NCI-H1436 treated with DMSO at 0.1 percent for 48 hours (cell line): ENCODE results near the gene TCAP.

Experiments
- DNase-seq: peaks from one replicate; lab custom pipeline; 2025; lab: John Stamatoyannopoulos, UW

The TCAP gene

DNA sequence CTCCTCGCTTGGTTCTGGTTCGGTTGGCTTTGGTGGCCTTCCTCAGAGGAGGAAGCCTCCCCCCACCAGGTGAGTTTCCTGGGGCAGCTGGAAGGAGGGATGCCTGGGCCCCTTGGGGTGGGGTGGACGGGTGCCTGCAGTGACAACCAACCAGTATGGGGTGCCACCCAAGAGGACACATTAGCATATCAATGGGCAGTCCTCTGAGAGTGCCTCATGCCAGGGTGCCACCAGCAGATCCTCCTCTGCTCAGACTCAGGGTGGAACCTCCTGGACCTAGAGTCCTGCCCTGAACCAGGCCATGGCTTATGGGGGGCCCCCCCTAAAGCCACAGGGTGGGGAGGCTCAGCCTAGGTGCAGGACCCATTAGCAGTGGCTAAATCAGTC, 35.7 kb upstream of the TCAP start:
- DNase-seq, result no peak

DNA sequence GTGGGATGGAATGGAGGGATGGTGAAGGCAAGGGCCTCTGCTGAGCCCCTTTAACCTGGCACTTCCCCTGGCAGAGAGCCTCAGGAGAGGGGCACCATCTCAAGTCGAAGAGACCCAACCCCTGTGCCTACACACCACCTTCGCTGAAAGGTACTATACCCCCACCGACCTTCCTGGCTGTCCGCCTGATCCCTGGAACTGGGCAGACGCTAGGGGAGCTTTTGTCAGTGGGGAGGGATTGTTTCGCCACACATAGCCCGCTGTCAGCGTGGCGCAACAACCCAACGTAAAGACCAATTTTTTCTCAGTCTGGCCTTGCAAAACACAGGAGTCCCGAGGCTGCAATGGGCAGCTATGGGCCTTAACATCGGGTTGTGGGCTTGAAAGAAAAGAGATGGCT, 35.3 kb upstream of the TCAP start:
- no peak for DNase-seq

DNA sequence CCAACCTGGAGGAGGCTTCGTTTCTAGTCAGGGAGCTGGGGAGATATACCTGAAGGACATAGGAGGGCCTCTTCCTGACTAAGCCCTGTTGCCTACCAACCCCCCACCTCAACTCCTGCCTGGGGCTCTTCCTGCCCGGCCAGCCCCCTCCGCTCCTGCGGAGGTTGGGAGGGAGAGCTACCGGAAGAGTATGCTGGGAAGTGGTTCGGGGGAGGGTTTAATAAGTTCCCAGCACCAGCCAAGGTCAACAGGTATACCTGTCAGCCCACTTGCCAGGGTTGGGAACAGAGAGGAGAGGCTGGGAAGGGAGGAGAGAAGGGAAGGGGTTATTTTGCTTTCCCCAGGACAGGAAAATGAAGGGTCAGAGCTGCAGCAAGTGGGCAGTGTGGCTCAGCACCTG, 33.7 kb upstream of the TCAP start:
- no peak for DNase-seq

DNA sequence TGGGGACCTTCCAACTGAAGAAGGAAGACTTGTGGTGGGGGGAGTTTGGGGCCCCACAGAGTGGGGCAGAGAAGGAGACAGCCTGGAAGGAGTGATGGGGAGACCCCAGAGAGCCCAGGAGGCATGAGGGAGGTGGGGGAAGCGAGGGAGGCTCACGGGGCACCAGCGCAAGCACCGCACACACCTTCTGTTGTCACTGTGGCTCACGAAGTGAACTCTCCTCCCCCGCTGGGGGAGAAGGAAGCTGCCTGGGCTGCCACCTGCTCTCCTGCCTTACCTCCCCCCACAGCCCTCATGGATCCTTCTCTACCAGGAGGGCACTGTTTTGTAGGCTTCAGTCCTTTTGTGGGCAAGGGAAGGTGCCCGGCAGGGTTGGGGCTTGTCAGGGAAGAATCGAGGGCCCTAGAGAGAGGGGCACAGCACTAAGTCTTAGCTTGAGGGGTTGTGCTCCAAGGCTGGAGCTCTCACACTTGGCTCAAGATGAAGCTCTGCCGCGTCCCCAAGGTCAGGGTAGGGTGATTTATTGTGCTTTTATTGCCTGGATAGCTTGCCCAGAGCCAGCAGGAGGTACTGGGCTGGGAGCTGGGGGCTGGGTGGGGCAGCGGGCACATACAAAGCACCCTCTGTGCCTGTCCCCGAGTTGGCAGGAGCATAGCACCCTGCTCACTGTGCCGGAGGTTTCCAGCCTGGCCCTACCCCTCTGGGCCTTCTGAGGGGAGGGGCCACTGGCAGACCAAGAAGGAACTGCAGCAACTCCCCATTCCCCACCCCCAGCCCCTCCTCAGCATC, 32.8 kb upstream of the TCAP start:
- DNase-seq, result no peak

DNA sequence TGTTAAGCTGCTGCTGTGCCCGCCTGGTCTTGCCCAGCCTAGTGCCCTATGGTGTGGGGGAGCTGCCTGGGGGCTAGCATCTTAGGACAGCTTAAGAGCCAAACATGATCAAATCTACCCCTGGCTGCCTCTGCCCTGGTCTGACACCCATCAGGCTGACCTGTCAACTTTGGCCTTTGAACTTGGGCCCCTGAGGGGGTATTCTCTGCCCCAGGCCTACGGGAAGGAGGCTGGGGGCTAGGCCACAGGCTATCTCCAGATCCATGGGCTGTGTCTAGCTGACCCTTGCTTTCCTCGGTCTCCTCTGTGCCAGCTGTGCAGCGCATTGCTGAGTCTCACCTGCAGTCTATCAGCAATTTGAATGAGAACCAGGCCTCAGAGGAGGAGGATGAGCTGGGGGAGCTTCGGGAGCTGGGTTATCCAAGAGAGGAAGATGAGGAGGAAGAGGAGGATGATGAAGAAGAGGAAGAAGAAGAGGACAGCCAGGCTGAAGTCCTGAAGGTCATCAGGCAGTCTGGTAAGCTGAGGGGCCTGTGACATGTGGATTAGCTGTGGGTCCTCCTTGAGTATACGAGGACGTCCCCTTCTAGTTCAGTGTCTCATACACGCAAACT, 31.5 kb upstream of the TCAP start:
- DNase-seq, result no peak

DNA sequence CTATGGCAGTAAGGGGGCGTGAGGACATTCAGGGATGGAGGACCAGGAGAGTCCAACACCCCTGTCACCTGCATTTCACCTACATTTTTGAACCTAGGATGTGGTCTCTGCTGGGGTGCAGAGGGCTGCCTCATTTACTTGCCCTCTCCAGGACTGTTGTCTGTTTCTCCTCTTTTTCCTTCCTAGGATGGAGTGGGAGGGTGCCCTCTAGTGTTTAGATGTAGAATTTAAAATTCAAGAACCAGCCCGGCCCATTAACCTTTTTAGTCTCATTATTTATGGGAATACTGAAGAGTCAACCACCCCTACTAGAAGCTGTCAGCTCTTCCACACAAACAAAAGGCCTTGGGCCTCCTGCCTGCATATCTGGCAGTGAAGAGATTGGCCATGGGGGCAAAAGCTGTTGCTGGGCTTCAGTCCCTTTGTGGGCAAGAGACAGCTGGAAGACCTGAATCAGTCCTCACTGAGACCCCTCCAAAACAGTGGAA, 30.7 kb upstream of the TCAP start:
- DNase-seq, result no peak

DNA sequence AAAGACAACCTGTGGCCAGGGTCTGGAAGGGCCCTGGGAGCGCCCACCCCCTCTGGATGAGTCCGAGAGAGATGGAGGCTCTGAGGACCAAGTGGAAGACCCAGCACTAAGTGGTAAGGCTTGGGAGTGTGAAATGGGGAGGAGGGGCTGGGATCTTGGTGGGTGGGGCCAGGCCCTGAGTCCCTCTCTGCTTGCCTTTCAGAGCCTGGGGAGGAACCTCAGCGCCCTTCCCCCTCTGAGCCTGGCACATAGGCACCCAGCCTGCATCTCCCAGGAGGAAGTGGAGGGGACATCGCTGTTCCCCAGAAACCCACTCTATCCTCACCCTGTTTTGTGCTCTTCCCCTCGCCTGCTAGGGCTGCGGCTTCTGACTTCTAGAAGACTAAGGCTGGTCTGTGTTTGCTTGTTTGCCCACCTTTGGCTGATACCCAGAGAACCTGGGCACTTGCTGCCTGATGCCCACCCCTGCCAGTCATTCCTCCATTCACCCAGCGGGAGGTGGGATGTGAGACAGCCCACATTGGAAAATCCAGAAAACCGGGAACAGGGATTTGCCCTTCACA, 29.5 kb upstream of the TCAP start:
- no peak for DNase-seq

DNA sequence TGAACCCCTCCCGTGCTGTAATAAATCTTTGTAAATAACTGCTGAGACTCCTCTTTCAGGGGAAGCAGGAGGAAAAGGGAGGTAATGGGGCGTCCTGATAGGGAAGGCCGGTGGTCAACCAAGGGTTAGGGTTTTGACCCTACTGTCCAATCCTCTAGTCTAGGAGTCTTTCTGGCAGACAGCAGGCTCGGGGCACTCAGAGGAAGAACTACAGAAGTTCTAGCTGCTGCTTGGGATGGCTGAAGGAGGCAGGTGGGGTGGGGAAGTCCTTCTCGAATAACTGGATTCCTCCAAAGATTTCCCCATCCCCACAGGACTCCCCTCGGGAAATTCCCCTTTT, 28.6 kb upstream of the TCAP start:
- DNase-seq, result no peak

DNA sequence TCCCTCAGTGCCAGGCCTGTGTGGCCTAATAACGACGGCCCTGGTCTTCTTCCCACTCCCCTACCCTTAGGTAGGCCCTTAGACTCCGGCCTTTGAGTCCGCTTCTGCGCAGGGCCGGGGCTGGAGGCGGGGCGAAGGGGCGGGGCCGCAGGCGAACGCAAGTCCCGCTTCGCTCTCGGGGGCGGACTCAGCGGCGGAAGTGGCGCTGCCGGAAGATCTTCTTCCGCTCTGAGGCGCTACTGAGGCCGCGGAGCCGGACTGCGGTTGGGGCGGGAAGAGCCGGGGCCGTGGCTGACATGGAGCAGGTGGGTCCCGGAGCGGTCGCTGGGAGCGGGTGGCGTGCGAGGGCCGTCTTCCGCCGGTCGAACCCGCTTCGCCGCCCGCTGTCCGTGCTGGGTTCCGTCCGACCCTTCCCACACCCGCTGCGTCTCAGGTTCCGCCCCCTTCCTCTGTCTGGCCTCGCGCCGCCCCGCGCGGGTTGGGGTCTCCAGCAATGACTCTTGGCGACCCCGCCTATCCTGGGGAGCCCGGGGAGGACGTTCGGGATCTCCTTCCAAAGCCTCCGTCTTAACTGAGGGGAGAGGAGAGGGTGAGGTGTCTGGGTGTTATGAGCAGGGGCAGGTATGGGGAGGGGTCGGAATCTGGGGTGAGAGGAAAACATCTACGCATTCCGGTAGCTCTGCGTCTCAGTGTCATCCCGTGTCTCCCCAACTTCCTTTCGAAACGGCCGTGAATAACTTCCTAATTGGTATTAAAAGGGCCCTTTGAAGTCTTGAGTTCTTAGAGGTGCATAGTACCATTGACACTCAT, 28.0 kb upstream of the TCAP start, which contains the start of gene STARD3:
TSS of gene STARD3 (plus strand) at position 218 of the 810 bp plus-strand sequence. CDS start 16,388 bp downstream, outside the sequence.
- DNase-seq, result peak; percentile 21

DNA sequence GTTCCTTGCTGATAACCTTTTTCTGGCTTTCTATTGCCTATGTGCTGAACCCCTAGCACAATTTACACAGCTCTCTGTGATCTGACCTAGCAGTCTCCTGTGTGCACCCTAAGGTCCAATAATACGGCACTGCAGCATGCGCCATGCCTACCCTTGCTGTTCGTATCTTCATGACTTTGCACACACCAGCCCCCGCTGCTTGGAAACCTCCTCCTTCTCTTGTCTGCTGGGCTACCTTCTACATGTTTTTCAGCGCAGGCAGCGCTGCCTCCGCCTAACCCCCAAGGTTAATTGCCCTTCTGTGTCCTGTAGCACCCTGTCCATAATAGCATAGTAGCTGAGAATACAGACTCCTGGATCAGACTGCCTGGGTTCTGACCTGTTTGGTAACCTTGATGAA, 26.8 kb upstream of the TCAP start:
- DNase-seq, result no peak

DNA sequence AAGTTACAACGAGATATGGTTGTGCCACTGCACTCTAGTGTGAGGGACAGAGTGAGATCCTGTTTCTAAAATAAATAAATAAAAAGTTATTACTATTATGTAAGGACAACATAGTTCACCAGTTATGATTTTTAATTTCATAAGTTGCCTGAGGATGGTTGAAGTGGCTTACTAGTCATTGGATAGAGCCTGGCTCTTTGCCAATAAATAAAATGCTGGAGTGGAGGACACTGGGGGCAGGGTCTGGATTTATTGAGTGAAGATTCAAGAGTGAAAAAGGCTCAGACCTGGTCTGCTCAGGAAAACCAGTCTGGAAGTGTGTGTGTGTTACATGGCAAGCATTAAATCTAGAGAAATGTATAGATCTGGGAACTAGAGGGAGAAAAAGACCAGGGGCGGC, 26.1 kb upstream of the TCAP start:
- DNase-seq, result no peak

DNA sequence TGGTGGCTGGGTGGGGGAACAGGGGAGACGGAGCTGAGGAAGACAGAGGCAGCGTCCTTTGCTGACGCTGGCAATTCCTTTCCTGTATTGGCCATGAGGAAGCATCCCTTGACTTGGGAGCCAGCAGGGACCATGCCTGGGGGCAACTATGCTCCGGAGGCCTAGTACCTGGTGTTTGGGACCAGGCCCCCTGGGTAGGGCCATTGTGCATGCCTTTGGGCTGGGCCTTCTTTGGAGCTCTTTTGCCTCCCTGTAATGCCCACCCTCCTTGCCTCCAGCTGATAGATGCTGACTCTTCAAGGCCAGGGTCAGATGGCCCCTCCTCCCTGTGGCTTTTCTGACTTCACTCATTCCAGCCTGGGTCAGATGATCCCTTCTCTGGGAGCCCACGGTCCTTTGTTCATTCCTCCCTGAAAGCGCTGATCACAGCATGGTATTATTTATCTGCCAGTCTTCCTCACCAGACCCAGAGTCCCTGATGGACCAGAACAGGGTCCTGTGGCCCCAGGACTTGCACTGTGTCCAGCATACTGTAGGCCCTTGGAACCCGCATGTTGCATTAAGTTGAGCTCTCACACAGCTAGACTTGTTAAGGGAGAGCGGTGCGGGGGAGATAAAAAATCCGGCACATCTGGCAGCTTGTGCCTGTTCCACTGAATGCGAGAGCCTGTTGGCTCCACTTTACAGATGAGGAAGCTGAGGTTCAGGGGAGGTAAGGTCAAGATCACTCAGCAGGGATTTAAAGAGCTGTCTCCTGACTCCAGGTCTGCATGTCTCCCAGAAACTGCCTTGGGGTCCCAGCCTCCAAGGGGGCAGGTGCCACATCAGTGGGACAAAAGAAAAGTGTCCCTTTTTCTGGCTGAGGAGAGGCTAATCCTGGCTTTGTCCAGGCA, 25.3 kb upstream of the TCAP start:
- DNase-seq, result no peak

DNA sequence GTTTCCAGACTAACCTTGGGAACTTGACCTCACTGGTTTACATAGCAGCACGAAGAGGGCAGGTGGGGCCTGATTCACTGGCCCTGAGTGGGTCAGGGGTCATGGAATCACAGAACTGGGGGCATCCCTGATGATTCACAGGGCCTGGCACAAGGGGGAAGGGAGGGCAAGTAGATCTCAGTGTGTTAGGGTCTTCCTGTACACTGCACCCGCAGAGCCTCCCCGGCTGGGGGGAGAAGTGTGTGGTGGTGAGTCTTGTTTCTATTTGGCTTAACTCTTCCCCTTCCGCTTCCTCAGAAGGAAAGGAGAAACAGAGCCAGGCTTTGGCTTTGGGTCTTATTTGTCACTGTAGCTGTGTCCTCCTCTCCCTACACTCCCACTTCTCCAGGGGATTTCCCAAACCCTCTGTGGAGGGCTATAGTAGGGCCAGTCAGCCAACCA, 24.5 kb upstream of the TCAP start:
- no peak for DNase-seq

DNA sequence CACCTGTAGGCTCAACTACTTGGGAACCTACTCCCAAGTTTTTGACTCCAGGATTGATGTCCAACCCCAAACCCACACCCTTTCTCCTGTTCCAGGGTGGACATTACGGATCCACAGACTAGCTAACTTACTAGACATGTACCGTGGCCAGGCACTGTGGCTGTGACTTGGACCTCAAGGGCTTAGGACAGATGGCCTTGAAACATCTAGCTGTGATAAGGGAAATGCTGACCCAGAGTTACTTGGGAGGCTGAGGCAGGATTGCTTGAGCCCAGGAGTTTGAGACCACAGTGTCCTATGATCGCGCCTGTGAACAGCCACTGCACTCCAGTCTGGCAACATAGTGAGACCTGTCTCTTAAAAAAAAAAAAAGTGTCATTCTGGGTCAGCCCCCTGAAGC, 24.1 kb upstream of the TCAP start:
- DNase-seq, result no peak

DNA sequence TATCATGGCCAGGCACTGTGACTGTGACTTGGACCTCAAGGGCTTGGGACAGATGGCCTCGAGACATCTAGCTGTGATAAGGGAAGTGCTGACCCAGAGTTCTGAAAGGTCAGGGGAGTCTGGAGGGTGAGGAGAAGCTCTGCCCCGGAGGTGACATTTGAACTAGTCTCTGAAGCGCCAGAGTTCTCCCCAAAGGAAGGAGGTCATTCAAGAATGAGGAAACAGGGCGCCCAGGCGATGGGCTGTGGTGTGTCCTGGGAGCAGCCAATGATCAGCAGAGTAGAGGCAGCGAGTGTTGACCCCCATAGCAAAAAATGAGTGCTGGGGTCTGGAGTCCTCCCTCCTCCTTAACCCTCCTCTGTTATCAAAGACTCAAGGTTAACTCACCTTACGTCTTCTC, 23.3 kb upstream of the TCAP start:
- no peak for DNase-seq

DNA sequence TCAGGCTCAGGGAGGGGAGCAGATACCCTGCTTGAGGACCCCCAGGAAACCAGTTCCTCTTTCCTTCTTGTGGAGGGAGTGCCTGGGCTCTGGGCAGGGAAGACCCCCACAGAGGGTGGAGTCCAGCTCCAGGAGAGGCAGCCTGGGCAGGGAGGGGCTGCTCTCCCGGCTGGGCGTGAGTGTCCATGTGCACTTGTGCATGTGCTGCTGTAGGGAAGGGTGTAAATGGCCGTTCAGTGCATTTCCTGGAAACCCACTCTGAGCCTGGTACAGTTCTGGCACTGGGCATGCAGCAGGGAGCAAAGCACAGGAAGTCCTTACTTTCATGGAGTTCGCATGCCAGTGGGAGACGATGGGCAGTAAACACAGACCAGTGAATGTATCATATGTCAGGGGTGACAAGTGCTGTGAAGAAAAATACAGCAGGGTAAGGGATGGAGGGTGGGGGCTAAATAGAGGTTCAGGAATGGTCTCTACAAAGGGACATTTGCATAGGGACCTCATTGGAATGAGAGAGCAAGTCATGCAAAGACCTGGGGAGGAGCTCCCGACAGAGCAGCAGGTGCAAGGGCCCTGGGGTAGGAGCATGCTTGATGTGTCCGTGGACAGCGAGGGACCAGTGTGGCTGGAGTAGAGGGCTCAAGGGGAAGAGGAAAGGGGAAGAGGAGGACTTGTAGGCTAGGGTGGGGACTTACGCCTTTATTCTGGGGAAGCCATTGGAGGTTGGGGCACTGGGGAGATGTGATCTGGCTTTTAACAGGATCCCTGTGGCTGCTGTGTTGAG, 22.7 kb upstream of the TCAP start:
- no peak for DNase-seq

DNA sequence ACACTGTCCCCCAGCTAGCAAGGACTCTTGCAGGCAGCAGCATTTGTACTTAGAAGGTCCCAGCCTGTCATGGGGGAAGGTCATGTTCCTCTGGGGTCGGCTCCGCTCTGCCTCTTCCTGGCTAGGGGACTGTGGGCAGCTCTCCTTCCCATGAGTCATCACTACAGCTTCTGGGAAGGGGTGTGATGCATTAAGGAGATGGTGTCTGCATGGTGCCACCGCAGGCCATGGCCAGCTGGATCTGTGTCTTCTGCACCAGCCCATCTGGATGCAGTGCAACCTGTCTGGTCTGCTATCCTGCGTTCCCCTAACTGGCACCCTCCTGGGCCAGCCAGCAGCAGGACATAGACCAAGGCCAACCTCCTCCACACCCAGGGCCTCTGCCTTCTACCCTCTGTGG, 21.9 kb upstream of the TCAP start:
- no peak for DNase-seq

DNA sequence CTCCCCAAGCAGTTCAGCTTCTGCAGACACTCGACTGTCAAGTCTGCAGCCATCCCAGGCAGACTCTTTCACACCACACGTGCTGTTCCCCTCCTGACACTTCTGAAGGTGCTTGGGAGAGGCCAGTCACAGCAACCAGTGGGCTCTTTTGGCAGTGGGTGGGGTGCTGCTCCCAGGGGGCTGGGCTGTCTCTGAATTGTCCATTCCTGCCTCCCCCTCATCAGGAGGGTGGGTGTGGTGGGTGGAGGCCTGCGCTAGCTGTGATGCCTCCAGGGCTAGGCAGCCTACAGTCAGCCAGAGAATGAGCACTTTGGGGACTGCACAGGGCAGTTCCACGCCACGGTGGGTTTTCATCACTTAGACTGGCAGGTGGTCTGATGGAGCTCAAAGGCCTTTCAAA, 17.9 kb upstream of the TCAP start:
- DNase-seq, result no peak

DNA sequence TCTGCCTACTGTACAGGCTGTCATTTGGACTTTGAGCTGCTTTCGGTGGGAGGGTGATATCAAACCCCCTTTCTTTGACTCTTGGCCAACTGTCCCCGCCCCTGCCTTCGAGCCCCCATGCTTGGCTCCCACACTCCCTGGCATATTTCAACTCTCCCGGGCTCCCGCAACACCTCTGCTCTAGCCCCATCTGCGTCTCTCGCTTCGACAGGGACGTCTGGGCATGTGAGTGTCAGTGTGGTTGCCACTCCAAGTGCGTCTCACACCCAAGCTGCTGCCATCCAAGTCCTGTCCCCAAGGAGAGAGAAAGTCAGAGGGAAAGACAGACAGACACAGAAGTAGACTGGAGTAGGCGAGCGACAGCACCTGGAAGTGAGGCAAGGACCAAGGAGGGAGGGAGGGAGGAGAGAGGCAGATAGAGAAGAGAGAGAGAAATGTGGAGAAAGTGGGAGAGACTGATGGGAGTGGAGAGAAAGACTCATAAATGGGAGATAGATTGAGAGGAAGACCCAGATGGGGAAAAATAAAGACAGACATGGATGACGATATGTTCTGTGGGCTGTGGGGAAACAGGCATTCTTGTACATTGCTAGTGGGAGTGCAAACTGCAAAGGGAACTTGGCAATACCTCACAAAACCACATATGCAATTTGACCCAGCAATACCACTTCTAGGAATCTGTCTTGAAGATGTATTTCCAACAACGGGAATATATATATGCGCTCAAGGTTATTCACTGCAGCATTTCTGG, 16.4 kb upstream of the TCAP start:
- DNase-seq, result no peak

DNA sequence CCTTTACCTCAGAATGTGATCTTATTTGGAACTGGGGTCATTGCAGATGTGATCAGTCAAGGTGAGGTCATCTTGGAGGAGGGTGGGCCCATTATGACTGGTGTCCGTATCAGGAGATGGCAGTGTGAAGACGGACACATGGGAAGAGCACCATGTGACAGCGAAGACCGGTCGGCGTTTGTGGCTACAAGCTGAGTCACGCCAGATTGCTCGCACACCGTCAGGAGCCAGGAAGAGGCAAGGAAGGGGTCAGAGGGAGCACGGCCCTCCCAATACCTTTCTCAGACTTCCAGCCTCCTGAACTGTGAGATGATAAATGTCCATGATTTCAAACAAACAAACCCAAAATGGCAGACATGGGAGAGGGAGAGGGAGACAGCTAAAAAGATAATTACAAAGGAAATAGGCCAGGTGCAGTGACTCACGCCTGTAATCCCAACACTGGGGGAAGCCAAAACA, 15.0 kb upstream of the TCAP start:
- no peak for DNase-seq
